ENCODE data around the gene TCEA3.
"Not testable (repeated sequence)": the region's sequence is repeated elsewhere in the genome, so short reads cannot be mapped to it uniquely, and the experiment has no call there.

TCEA3 gene

GRCh38 chr1:23387494-23387893, 37.1 kb downstream of the TCEA3 start:
- FAIRE-seq: no peak

DNA sequence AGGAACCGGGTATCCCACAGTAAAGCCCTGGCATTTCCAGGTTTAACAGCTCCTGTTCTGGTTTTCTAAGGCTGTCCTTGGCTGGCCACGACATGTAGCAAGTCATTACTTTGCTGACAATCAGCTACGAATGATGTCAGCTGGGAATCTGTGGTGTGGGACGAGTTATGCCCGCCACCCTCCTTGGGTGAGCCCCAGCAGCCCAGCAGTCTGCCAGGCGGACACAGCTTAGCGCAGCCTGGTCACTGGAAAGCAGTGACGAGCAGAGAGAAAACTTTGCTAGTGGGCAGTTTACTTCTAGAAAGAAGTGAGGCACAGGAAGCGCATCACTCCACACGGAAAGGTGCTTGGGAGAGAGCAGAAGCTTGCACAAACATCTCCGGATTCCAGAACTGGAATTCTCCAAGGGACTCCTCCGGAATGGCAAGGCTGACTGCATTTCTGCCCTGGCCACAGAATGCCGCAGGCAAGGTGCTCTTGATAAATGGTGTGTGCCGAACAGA, 39.4 kb downstream of the TCEA3 start:
- FAIRE-seq: no peak

DNA sequence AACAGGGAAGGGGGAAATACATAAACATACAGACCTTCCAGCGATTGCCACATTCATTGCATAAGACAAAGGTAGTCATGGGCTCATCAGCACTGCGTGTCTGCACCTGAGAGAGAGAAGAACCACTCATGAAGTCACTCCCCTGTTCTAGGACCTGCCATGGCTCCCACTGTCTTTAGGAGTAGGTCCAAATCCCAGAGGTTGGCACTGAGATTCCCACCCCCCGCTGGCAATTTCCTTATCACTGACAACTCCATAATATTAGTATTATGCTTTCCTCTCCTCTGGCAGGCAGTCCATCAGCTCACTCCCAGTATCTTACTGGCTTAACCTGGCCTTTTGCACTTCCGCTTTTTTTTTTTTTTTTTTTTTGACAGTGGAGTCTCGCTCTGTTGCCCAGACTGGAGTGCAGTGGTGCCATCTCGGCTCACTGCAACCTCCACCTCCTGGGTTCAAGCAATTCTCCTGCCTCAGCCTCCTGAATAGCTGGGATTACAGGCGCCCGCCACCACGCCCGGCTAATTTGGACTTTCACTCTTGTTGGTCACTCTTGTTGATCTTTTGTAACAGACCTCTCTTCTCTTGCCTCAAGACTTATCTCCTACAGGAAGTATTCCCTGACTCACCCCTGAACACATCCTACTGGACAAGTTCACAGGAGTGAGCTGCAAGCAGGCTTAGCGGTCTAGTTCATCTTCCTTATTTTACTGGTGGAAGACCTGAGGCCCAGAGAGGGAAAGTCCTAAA, 40.1 kb downstream of the TCEA3 start:
- FAIRE-seq: no peak

GRCh38 chr1:23383577-23384311, 40.8 kb downstream of the TCEA3 start:
- FAIRE-seq: no peak

GRCh38 chr1:23381233-23381885, 43.2 kb downstream of the TCEA3 start:
- FAIRE-seq: no peak

DNA sequence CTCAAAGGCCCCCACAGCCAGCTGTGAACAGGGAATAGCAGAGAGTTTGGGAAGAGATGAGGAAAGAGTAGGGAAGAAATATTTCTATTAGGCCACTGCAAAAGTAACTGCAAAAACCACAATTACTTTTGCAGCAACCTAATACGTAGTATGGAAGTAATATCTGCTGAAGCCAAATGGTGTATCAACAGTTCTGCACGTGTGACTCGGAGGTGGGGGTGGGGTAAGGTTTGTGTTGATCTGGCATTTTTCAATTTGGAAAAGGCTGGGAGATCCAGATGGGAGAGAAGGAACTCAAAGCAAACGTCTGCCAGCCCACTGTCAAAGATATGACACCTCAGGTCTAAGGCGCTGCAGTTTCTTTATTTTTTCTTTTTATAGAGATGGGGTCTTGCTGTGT, 43.8 kb downstream of the TCEA3 start:
- FAIRE-seq: no peak

DNA sequence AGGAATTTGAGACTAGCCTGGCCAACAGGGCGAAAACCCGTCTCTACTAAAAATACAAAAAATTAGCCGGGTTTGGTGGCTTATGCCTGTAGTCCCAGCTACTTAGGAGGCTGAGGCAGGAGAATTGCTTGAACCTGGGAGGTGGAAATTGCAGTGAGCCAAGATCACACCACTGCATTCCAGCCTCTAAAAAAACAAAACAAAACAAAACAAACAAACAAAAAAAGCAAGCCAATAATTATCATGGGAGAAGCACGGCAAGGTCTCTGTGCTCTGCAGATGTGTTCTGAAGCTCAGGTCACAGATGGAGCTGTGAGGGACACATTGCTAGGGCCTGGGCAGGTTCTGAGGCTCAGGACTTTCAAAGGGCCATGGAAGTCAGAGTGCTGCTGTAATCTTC, 44.3 kb downstream of the TCEA3 start:
- FAIRE-seq: not testable (repeated sequence)

- no peak for FAIRE-seq
Measured at GRCh38 chr1:23376890-23377811, 47.4 kb downstream of the TCEA3 start.

DNA sequence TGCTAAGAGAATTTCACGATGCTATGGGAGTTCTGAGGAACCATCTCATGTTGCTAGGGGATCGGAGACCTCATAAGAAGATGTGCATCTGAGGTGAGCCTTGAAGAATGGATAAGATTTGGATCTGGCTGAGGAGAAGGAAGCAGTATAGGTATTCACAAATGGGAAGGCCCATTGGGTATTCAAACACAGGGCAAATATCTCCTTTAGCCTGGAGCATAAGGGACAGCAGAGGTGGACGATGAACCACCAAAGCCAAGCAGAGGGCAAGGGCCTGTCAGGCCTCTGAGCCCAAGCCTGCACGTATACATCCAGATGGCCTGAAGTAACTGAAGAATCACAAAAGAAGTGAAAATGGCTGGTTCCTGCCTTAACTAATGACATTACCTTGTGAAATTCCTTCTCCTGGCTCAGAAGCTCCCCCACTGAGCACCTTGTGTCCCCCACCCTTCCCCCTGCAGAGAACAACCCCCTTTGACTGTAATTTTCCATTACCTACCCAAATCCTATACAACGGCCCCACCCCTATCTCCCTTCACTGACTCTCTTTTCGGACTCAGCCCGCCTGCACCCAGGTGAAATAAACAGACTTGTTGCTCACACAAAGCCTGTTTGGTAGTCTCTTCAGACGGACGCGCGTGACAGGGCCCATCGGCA, 50.3 kb downstream of the TCEA3 start:
- not testable (repeated sequence) for FAIRE-seq

- no peak for FAIRE-seq
Measured at GRCh38 chr1:23371987-23372880, 52.3 kb downstream of the TCEA3 start.

DNA sequence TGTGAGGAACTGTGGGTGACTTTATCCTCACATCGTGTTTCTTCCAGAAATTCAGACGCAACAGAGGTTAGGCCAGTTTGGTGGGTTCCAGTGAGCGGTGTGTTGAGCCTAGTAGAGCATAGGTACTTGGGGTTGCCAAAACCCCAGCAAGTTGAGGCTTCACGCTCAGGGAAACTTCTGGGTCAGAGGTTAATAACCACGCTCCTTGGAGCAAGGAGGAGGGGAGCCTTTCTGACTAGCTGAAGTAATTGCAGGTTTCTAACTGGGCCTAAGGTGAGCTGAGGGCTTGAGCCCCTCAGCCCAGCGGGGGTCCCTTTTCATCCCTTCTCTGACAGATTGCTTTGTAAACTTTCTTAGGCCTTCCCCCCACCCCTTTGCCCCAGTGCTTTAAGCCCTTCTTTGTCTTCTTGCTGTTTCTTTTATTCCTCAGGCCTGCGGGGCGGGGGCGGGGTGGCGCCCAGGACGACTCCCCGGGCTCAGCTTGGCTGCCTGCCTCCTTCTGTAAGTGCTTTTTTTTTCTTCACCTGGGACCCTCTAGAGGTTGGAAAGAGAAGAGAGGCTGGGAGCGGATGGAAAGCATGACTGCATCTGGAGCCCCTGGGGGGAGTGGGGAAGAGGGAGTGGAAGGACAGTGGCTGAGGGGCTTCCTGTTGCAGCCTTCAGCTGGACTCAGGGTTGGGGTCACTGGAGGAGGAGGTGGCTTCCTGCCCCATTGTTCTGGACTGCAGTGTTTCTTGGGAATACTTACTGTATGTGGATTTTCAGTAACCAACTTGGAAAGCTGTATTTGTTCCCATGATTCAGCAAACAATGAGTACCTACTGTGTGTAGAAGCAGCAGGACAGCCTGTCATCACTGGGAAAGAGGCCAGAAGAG, 53.6 kb downstream of the TCEA3 start:
- FAIRE-seq: no peak

GRCh38 chr1:23370330-23370708, 54.2 kb downstream of the TCEA3 start:
- FAIRE-seq: no peak

GRCh38 chr1:23369335-23370013, 55.1 kb downstream of the TCEA3 start, which contains the start of gene ZNF436:
Gene ZNF436 (minus strand): TSS chr1:23369836. CDS start chr1:23368005, 1,831 bp downstream.
- no peak for FAIRE-seq

DNA sequence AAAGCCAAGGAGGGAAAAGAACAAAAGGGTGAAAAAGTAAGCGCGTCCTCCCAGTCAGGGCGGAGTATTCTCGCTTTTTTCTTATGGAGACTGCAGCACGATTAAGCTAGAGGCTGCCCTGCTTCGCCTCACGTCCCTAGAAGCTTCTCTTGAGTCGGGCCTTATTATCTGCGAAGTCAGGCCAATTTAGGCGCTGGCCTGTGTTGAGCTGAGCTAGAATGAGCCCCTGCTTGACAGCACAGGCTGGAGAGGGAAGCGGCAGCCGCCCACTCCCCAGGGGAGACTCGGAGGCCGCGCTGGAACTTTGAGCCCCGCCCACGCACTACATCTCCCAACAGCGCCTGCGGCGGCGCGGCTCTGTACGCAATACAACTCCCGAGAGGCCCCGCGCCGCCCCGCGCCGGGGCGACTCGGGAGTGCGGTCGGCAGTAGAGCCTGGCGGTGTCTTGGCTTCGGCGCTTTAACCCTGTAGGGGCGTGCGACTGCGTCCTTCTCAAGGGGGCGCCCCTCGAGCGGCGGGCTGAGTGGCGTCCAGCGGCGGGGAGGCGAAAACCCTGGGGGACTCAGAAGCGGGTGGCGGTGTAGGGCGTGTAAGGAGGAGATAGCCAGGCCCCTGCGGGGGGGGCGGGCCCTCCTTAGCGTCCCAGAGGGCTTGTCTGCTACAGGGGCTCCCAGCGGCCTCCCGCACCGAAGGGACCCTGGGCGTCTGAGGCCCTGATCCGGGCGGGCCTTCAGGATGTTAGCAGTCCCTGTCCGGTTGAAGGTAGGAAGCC, 55.8 kb downstream of the TCEA3 start:
- FAIRE-seq: no peak

GRCh38 chr1:23367791-23368561, 56.6 kb downstream of the TCEA3 start:
- FAIRE-seq: no peak

DNA sequence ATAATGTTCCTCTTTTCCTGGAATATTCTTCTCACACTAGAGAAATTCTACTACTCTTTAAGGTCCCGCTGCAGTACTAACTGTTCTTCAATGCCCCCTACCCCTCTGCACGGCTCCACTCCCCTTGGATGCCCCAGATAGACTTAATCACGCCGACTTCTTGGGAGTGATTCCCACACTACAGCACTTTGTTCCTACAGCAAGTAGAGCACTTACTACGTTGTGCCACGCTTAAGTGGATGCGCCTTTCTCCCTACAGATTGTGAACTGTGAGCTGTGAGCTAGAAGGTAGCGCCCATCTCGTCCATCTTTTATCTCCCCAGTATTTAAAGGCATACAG, 57.1 kb downstream of the TCEA3 start:
- no peak for FAIRE-seq

DNA sequence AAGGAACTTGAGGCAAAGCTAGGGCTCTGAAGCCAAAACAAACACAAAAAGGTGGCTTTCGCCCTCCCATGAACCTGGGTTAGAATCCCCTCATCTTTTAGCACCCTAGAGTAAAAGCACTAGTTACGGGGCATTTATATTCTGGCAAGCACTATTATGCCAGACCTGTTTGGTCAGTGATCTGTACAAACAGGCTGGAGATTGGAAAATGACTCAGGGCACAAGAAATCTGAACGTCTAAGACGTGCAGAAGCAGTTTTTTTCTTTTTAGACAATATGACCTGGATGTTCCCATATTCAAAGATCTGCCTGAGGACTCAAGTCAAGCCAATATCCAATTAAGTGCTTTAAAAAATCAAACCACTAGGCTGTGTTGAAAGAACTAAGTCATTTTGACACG, 58.0 kb downstream of the TCEA3 start:
- FAIRE-seq: no peak

DNA sequence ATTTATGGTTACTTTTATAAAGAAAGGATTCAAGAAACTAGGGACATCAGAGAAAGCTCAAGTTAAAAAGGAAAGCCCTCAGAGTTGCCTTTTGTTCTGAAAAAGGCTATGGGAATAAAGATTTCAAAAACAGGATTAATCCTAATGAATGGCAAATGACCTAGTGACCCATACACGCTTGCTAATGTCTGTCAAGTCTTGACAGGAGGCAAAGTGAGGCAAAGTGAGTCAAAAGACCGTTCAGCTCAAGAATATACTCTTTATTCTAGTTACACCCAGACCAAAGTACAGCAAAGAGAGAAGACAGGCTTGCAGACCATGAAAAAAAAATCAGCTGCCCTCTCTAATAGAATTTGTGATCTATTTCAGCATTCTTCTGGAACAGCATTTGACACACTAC, 58.4 kb downstream of the TCEA3 start:
- no peak for FAIRE-seq

Data from islet of Langerhans (tissue), 1 donor.